Left kidney (tissue), 2 donors: Measurements from ENCODE around the gene FAM193B. TPM values are rescaled to one million over a fixed set of nuclear protein-coding genes. Genes with fewer than 3 reads are reported as not detected.
"Not testable (repeated sequence)": the region's sequence is repeated elsewhere in the genome, so short reads cannot be mapped to it uniquely, and the experiment has no call there.

Experiments used
- DNase-seq: peaks from one replicate; pipeline ENCODE4 v3.0.0-alpha.2; 2013
- polyA plus RNA-seq: library from polyadenylated mRNA; unstranded; fragments of 120-200 nt; gene quantifications from one replicate; pipeline ENCODE4 v1.2.1, GENCODE V29; 2013; ENCODE audit not compliant: insufficient read length

The FAM193B gene
- polyA plus RNA-seq, 1 donor, result 93.8 TPM

DNA sequence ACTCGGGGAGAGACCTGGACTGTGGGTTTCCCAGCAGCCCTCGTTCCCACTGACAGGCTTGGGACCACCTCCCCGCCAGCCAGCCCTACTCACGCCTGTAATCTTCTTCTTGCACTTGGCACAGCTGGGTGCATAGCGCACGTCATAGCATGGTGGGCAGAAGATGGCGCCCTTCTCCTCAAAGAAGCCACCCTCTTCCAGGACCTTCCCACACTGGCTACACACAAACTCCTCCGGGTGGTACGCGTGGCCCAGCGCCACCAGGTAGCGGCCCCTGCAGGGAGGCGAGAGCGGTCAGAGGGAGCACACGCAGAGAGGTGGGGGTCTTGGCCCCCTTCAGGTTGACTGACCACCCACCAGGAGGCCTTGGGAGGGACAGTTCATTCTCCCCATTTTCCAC, 66.4 kb downstream of the FAM193B start:
- no peak for DNase-seq

DNA sequence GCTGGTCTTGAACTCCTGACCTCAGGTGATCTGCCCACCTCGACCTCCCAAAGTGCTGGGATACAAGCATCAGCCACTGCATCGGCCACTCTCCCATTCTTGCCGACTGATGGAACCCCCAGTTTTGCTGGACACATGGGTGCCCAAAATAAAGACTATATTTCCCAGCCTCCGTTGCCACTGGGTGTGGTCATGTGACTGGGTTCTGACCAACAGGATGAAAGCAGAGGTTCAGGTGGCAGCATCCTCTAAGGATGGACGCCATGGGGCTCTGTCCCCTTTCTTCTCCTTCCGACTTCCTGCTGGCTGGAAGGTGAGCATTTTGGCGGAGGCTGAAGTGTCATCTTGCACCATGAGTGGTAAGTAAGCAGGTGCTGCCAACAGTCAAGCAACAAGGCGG, 67.2 kb downstream of the FAM193B start:
- DNase-seq, result no peak

DNA sequence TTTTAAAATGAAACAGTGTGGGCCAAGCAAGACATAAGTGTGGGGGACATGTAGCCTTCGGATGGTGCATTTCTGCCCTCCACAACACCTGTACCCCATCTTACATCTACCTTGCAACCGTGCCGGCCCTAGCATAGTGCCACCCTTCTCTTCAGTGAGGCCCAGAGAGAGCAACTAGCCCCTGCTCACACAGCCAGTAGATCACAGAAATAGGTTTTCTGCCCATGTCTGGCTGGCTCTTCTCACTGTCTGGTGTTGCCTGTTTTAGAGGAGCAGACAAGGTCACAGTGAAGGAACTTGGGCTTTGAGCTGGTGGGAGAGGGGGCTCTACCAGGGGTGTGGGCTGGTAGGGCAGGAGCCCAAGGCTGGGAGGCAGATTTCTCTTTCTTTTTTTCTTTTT, 68.1 kb downstream of the FAM193B start:
- no peak for DNase-seq

DNA sequence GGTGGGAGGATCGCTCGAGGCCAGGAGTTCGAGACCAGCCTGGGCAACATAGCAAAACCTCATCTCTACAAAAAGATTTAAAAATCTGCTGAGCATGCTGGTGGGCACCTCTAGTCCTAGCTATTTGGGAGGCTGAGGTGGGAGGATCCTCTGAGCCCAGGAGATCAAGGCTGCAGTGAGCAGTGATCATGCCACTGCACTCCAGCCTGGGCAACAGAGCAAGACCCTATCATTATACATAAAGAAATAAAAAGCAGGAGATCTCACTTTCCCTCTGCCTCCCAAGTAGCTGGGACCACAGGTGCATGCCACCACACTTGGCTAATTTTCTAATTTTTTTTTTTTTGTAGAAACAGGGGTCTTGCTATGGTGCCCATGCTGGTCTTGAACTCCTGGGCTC, 68.6 kb downstream of the FAM193B start:
- not testable (repeated sequence) for DNase-seq

DNA sequence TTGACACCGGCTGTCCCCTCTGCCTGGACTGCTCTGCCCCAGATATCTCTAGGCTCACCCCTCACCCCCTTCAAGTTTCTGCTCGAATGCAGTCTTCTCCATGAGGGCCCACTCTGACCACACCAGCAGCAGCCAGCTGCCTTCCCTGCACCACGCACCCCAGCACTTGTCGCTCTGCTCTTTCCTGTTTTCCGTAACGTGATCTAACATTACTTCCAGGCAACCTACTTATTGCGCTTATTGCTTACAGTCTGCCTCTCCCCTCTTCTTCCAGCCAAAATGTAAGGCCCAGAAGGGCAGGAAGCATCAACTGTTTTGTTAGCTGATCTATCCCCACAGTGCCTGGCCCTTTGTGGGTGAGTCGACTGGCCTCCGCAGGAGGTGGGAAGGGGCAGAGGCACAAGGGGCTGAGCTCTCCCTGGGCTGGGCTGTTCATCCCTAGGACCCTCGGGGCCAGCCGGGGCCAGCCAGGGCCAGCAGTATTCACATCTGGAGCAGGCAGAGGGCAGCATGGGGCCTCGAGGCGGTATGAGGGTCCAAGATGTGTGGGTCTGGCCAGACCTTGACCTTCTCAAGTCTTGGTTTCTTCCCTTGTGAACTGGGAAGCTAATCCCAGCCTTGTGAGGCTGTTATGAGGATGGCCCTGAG, 69.3 kb downstream of the FAM193B start:
- DNase-seq, result no peak

DNA sequence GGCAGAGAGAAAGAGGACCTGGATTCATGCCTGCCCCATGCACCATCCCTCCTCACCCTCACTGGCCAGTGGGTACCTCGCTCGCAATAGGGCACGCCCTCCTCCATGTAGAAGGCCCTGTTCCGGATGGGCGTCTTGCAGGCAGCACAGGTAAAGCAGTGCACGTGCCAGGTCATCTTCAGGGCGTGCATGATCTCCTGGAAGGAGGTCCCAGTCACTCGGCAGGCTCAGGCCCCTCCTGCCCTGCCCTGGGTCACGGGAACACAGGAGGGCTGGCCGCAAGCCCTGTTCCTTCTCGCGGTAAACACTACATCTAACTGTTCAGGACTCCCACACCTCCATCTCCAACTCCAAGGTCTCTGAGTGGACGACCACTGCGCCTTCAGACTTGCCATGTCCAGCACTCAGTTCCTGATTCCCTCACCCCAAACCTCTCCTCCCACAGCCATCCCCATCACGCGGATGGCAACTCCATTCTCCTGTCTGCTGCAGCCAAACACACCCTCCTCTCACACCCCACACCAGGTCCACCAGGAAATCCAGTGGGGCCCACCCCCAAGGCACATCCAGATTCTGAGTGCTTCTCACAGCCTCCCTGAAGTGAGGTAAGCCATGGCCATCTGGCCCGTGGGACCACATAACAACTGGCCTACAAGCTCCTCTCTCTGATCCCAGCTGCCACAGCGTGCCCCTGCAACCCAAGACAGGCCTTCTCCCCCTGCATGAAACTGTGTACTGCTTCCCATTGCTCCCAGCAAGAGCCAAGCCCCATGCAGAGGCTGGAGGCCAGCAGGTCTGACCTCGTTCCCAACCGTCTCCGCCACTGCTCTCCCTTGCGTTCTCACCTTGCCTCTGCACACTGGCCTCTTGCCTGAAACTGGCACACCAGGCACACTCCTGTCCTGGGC, 70.1 kb downstream of the FAM193B start:
- no peak for DNase-seq

DNA sequence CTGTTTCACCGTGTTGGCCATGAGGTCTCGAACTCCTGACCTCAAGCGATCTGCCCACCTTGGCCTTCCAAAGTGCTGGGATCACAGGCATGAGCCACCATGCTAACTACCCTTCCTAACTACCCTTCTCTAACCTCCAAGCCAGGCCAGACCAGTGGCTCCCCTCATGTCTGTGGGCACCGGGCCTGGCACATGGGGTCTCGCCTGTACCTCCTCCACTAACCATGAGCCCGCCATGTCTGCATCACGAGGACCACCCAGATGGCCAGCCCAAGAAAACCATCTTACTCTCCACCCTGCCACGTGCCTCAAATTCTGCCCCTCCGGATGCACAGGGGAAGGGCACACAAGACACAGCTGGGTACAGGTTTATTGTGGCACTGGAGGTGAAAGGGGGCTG, 71.3 kb downstream of the FAM193B start:
- DNase-seq, result no peak

DNA sequence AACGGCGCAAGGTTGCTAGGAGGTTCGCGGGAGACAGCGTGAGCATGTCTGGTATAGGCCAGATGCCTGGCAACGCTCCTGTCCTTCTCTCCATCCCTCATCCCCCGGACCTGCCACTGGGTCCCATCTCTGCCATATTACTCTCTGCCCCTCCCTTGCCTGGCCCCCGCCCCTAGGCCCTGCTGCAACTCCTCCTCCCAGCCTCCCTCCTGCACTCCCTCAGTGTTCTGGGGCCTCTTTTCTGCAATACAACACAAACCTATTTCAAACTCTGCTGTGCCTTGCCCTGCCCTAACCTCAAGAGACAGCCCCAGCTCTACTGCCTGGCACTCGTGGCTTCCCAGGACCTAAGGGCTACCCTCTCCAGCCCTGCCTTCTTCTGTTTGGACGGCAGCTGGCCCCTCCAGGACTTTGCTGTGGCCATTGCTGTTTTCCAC, 72.0 kb downstream of the FAM193B start:
- no peak for DNase-seq

DNA sequence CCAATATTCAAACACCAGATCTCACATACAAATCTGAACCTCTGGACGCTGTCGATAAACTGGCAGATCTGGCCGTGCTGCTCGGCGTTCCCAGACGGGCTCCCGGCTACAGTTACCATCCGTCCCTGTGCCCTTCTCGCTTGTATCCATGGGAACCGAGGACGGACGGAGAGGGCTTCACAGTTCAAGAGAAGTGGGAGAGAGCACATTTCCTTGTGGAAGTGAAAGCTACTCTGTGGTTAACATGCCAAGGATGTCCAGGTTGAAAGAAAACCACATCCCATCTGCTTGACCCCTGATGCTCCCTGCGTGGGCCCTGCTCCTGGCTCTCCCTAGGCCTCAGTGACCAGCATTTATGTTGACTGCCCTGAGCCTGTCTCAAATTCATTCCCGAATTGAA, 74.6 kb downstream of the FAM193B start:
- DNase-seq, result no peak

DNA sequence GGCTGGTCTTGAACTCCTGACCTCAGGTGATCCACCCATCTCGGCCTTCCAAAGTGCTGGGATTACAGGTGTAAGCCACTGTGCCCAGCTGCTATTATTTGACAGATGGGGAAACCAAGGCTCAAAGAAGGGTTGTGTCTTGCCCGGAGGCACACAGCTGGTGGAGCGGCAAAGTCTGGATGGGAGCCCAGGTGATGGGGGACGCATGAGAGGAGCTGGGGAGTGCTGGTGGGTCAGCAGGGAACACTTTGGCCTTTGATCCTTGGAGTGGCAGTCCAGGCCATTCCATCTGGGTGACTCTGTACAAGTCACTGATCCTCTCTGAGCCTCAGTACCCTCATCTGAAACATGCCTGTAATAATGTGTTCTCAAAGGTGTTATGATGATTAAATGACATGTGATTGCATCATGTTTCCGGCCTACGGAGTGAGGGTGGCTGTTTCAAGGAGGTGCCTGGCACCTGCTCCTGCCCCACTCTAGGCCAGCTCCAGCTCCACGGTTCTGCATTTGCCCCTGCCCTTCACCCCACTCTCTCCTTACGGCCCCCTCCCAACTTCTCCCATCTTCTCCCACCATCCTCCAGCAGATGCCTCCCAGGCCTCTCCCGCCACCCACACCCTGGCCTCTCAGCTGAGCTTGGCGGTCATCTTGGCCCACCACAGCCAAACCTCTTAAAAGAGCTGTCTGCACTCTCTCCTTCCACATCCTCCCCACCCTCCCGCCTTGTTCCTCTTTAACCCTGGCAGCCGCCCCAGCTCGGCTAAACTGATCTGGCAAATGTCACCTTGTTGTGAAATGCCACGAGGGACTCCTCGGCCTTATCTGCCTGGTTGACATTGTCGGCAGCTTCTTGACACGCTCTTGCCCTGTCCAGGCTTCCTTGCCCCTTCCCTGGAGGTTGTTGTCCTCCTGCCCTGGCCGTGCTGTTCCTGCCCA, 75.4 kb downstream of the FAM193B start:
- DNase-seq, result no peak

DNA sequence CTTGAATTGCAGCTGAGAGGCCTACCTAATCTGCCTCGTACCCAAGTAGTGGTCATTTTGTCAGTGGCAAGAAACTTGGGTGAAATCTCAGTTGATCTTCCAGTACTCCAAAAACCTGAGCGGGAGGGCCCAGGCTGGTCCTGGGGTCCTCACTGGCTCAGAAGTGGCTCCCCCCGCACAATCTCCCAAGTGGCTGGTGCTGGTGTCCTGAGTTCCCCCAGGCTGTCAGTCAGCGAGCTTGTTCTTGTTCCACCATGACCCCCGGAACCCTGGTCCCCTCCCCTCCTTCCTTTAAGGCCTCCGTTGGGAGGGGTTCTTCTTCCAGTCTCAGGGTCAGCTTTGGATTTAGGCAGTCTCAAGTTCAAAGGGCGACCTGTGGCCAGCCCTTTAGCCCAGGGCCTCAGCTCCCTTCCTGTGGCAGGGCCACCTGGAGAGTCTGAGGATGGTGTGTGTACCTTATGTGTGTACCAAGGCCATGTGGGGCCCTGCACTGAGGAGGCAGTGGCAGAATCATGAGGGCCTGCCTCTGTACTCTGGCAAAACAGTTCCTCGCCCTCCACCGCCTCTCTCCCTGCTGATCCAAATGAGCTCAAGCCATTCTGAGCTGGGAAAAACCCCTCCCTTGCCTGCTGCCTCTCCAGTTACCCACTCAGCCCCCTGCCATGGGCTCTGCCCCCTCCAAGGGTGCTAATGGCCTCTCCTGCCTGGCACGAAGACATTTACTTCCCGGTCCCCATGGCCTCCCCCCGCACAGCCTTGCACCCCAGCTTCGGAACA, 76.5 kb downstream of the FAM193B start:
- no peak for DNase-seq

DNA sequence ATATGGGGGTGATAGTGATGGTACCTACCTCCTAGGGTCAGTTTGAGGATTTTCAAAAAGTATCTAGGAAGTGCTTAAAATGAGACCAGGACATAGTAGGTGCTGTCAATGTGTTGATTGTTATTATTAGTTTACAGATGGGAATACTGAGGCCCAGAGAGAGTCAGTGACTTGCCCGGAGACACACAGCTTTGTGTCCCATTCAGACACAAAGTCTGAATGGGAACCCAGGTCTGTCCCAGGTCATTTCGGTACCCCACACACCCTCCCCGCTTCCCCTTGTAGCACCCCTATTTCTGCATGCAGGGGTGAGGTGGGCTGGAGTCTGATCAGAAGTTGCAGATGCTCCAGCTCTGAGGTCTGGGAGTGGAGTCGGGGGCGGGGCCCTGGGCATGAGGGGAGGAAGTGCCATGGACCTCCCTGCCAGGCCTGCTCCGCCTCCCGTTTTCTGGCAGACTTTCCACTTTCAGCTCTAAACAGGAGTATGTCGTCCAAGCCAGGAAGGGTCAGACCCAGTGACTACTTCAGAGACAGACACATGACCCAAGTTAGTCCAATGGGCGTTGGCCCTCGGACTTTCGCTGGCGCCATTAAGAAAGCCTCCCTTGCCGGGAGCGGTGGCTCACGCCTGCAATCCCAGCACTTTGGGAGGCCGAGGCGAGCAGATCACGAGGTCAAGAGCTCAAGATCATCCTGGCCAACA, 77.7 kb downstream of the FAM193B start:
- DNase-seq, result no peak

DNA sequence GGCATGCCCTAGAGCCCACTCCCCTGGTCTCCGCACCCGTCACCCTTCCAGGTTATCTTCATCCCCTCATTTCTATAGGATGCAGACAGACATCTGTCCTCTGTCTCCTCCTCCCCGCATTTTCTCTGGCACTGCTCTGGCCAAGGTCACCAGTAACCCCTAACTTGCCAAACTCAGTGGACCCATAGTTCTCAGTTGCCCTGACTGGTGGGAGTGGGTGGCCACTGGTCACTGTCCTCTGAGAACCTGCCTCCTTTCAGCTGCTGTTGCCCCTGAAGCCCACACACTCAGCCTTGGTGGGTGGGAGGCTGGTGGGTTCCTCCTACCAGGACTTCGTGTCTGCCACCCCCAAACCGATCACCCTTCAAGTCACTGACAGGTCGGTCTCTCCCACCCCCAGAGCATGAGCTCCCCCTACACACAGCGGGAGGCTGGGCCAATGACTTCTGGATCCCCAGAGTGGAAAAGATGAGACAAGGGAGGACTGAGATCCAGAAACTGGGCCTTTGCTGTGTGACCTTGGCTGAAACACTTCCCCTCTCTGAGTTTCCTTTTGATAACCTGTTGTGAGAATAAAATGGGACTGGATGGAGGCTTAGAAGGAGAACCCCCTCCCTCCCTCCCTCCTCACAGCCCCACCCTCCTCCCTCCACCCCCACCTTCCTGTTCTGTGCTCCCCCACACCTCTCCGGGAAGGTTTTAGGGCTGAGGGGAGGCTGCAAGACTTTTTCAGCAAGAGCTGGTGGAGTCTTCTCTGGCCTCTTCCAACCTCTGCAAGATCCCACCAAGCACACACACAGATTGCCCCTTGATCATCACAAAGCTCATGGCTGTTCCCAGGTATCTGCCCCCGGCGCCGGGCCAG, 78.6 kb downstream of the FAM193B start:
- no peak for DNase-seq

DNA sequence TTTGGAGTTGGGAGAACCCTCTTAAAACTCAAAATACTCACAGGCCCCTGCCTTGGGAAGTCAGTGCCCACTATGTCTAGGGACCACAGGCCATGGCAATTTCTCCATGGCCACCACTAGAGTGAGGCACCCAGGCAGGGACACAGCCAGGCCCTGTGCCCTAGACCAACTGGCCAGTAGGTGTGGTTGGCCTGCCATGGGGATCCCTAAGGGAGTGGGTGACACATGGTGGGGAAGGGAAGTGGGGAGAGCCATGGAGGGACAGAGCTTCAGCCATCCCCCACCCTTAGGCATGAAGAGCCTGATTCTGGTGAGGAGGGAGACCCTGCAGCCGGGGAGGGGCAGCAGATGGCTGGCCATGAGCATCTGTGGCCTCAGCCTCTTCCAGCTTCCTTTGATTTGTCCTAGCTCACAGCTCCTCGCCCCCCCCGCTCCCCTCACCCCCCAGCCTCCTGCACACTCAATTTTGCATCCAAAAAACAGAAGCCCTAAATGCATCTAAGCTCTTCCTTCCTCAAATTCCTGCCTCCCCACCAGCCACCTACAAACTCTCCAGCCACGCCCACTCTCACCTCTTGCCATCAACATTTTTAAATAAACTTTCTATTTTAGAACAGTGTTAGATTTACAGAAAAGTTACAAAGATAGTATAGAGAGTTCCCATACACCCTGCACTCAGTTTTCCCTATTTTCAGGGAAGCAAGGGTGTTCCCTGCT, 79.4 kb downstream of the FAM193B start:
- DNase-seq, result no peak

DNA sequence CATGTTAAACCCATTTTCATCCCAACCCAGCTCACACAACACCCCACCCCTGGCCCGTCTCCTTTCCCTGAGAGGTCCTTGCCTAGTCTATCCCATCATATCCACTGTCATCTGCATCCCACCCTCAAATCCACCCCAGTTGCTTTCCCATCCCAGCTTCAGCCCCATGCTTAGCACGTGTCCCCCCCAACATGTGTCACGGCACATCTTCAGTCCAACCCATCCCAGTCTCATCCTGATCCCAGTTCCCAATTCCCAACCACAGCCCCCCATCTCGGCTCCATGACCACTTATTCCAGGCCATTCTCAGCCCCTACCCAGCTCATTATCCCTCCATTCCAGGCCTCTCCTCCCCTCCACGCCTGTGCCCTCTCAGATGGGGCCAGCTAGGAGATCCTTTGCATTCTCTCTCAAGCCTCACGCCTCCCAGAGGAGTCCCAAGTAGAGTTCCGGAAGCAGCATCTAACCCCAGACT, 80.3 kb downstream of the FAM193B start:
- DNase-seq, result no peak

DNA sequence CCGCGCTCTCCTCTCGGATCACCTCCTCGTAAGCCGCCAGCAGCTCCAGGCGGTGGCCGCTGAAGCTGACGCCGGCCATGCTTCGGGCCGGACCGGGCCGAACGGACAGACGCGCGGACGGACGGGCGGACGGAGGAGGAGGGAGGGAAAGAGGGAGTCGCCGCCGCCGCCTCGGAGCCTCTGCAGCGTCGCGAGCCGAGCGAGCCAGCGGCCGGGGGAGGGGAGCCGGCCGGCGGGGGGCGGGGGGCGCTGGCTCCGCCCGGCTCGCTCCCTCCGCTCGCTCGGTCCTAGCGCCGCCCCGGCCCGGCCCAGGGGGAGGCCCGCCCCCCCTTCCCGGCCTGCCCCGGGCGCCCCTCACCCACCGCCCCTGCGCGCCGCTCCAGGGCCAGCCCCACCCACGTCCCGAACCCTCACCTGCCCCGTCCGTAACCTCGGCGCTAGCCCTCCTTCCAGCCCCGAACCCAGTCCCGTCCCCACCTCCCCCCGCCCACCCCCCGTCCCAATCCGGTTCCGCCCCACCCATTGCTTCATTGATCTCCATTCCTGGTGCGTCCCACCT, 80.8 kb downstream of the FAM193B start, which contains the start of gene DBN1:
TSS of gene DBN1 (minus strand) at position 192 of the 559 bp plus-strand sequence. CDS start at position 79, 113 bp downstream.
- DNase-seq, result no peak

DNA sequence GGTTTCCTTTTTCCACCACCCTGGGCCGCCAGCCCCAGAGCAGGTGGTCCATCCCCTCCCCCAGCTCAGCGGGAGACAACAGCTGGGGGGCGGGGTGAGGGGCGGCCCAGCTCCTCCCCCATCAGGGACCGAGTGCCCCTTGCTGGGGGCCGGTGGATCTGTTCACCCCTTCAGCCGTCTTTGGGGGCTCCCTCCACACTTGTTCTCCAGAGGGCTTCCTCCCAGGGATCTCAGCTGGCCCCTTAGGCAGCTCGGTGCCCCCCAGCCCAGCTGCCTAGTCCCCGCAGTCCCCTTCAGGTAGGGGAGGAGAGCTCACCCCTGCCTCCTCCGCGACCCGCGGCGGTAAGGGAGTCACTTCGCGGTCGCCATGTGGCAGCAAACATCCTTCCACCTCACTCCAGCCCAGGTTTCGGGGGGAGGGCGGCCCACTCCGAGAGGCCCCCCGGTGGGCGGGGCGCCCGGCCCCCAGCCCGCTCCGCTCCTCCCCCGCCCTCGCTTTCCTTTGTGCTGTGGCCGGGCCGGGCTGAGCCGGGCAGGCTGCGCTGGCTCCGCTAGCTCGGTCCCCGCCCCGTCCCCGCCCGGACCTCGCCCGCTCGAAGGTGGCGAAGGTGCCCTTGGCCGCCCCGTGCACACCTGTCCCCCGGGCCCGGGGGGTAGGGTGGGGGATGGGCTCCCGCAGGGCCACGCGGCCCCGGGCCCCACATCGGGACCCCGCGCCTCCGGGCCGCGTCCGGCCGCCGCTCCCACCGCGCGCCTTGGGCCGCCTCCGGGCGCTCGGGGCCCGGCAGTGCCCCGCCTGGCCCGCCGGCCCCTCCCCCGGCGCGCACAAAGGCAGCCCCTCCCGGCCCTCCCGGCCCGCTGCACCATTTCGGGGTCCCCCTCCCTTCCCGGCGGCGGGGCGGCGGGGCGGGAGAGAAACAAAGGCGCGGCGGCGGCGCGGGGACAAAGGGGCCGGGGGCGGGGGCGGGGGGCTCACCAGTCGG, 81.6 kb downstream of the FAM193B start:
- DNase-seq, result no peak
